HG03060 (cell line): ENCODE results near the gene SEC14L6.

Source experiments
- ATAC-seq: cut with Tn5 transposase; IDR thresholded peaks from one replicate; pipeline ENCODE4 v1.9.1; 2021; ENCODE audit warnings: low read depth, moderate number of reproducible peaks; ENCODE audit not compliant: unreplicated experiment

The SEC14L6 gene

GRCh38 chr22:30500628-30501027 lies 45.9 kb downstream of the SEC14L6 start:
- no peak for ATAC-seq

GRCh38 chr22:30497466-30498150 lies 48.9 kb downstream of the SEC14L6 start:
- ATAC-seq = no peak

GRCh38 chr22:30495041-30495784 lies 51.3 kb downstream of the SEC14L6 start:
- ATAC-seq = no peak

- no peak for ATAC-seq
These were observed 54.4 kb downstream of the SEC14L6 start for GRCh38 chr22:30492144-30492543.

GRCh38 chr22:30491381-30491780 lies 55.2 kb downstream of the SEC14L6 start:
- no peak for ATAC-seq

- ATAC-seq = no peak
These were observed 56.1 kb downstream of the SEC14L6 start for GRCh38 chr22:30490399-30490798.

GRCh38 chr22:30488121-30488520 lies 58.4 kb downstream of the SEC14L6 start:
- no peak for ATAC-seq

GRCh38 chr22:30486661-30487115 lies 59.9 kb downstream of the SEC14L6 start:
- ATAC-seq = no peak

GRCh38 chr22:30486118-30486517 lies 60.4 kb downstream of the SEC14L6 start:
- ATAC-seq = no peak

- ATAC-seq = no peak
These were observed 61.1 kb downstream of the SEC14L6 start for GRCh38 chr22:30485362-30485988.

- ATAC-seq = no peak
These were observed 63.4 kb downstream of the SEC14L6 start for GRCh38 chr22:30483169-30483568.

- no peak for ATAC-seq
These were observed 64.8 kb downstream of the SEC14L6 start for GRCh38 chr22:30481711-30482110.

- ATAC-seq = no peak
These were observed 66.6 kb downstream of the SEC14L6 start for GRCh38 chr22:30479981-30480380.

- no peak for ATAC-seq
These were observed 71.7 kb downstream of the SEC14L6 start for GRCh38 chr22:30474683-30475424.

GRCh38 chr22:30474121-30474520 lies 72.4 kb downstream of the SEC14L6 start:
- ATAC-seq = no peak

GRCh38 chr22:30472994-30473720 lies 73.4 kb downstream of the SEC14L6 start:
- no peak for ATAC-seq
